ENCODE data around the gene APMAP.

DNA sequence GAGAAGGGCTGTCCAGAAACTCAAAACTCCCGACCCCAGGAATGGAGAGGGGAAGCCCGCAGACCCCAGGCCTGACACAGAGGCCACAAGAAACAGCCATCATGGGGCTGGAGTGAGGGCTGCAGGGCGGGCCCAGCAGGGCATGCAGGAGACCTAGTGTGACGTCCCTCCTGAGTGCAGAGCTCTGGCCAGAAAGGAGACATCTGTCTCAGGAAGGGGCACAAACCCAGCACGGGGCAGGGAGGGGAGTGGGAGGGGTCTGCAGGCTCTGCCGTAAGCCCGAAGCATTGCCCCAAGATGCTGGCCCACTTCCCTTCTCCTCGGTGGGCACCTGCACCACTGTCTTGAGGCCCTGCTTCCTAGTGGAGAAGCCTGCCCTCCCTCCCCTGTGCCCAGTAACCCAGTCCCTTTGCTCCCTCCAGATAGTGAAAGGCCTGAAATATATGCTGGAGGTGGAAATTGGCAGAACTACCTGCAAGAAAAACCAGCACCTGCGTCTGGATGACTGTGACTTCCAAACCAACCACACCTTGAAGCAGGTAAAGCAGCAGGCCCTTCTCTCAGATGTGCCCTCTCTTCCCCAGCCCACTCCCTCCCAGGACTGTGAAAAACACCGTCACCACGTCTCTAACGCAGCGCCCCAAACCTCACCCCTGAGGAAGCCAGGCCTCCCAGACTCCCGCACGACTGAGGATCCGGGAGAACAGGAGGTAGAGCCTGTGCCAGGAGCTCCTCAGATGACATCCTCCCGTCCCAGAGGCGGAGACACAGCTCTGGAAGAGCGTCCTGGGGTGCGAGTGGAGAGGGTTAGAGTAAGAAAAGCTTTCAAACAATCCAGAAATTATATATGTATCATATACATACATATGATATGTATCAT, 33.8 kb downstream of the APMAP start:
- TF ChIP-seq POLR2A (IDR thresholded peaks at IDR 0.05; ENCODE audit: low read length): no peak
- TF ChIP-seq GATA1 (IDR thresholded peaks at IDR 0.05; ENCODE audit: low read depth, low read length): no peak
